SW 1271 (cell line): Measurements from ENCODE around the gene DHRS2.
"Not testable (repeated sequence)": the region's sequence is repeated elsewhere in the genome, so short reads cannot be mapped to it uniquely, and the experiment has no call there.

Source experiments
- DNase-seq, 2 experiments: peaks; one replicate each; lab custom pipeline; 2025; lab: John Stamatoyannopoulos, UW

Gene DHRS2, protein sequence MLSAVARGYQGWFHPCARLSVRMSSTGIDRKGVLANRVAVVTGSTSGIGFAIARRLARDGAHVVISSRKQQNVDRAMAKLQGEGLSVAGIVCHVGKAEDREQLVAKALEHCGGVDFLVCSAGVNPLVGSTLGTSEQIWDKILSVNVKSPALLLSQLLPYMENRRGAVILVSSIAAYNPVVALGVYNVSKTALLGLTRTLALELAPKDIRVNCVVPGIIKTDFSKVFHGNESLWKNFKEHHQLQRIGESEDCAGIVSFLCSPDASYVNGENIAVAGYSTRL

DNA sequence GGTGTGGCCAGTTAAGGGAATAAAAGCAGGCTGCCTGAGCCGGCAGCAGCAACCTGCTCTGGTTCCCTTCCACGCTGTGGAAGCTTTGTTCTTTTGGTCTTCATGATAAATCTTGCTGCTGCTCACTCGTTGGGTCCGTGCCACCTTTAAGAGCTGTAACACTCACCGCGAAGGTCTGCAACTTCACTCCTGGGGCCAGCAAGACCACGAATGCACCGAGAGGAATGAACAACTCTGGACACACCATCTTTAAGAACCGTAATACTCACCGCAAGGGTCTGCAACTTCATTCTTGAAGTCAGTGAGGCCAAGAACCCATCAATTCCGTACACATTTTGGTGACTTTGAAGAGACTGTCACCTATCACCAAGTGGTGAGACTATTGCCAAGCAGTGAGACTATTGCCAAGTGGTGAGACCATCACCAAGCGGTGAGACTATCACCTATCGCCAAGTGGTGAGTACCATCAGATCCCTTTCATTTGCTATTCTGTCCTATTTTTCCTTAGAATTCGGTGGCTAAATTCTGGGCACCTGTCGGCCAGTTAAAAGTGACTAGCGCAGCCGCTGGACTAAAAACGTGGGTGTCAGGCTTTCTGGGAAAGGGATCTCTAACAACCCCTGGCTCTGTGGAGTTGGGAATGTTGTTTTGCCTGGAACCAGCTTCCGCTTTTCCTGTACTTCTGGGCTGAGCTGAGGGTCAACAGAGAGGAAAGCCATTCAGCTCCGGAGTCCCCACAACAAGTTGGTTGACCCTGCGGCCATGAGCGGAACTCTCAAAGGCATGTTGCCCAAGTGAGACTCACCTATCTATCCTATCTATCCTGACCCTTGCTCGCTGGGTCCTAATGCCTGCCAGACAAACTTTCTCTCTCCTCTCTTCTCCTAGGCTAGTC lies at the start of gene DHRS2:
DHRS2 (plus strand) TSS at position 48 of the 895 bp plus-strand sequence. CDS start 2,501 bp downstream, outside the sequence.
- no peak for DNase-seq

GRCh38 chr14:23588884-23589598 lies 47.1 kb upstream of the DHRS2 start:
- peak; percentile 69 to 84 for DNase-seq

- no peak for DNase-seq
These were observed 46.6 kb upstream of the DHRS2 start for GRCh38 chr14:23589606-23590005.

GRCh38 chr14:23590198-23590597 lies 46.0 kb upstream of the DHRS2 start:
- no peak for DNase-seq

- not testable (repeated sequence) for DNase-seq
These were observed 42.0 kb upstream of the DHRS2 start for GRCh38 chr14:23594191-23594590.

- DNase-seq: no peak
These were observed 35.8 kb upstream of the DHRS2 start for GRCh38 chr14:23600322-23600707.

- no peak for DNase-seq
These were observed 35.4 kb upstream of the DHRS2 start for GRCh38 chr14:23600806-23601205.

DNA sequence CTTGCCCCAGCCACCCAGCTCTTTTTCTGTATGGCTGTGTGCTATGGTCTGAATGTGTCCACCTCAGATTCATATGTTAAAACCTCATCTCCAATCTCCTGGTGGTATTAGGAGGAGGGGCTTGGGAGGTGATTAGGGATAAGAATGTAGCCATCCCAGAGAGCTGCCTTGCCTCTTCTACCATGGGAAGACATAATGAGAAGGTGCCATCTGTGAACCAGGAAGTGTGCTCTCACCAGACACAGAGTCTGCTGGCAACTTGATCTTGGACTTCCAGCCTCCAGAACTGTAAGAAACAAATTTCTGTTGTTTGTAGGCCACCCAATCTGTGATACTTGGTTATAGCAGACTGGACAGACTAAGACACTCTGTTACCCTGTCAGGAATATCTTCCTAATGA lies 34.7 kb upstream of the DHRS2 start:
- no peak for DNase-seq

- no peak for DNase-seq
These were observed 34.4 kb upstream of the DHRS2 start for GRCh38 chr14:23601845-23602180.

DNA sequence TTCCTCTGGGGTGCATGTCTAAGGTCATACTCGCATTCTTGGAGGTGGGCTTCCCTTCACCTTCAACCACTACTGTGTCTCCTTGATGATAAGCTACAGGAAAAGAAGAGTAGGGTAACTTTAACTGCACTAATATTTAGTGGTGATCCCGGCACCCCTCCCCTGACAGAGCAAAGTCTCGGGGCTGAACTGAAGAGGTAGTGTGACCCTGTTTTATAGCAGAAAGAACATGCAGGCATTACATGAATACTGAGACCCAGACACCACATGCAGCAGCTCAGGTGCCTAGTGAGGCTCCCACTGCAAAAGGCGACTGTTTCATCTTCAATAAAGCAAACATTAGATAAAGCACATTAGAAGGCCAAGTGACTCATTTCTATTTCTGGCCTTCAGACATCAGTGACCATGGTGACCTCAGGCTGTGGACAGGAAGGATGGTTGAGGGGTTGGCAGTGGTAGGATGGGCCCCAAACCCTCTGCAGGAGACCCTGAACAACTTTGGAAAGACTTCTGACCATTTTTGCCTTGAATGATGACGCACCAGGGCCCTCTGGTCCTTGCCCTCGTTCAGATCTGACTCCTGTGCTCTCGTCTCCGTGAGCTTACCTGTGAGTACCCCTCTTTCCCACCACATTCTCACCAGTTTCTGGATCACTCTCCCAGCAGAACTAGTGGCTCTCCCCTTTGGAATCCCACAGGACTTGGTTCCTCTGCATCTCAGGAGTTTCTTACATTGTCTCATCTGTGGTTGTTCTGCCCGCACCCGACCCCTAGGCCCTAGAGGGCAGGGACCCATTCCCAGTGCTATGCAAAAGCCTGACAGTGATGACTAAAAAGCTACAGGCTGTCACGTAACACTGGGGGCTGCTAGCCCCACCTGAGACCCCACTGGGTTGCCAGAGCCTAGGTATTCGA lies 33.7 kb upstream of the DHRS2 start:
- DNase-seq: no peak

DNA sequence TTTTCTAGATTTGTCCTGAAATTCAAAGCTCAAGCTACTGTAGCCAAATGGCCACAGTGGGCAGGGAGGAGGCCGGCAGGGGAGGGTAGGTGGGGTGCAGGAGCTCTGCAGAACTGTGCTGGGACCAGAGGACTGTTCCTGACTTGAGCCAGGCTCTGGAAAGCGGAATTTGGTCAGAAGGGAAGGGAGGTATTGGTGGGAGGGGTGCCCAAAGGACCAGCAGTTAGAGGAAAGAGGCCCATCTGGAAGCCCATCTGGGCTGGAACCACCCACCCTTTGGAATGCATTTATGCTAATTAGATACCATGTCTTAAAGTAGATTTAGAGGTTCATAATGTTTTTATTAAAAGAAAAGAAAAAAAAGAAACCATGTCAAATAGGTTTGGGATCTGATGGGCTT lies 33.1 kb upstream of the DHRS2 start:
- DNase-seq: no peak

- DNase-seq: no peak
These were observed 32.0 kb upstream of the DHRS2 start for GRCh38 chr14:23604148-23604547.

GRCh38 chr14:23604675-23605170 lies 31.4 kb upstream of the DHRS2 start:
- no peak for DNase-seq

DNA sequence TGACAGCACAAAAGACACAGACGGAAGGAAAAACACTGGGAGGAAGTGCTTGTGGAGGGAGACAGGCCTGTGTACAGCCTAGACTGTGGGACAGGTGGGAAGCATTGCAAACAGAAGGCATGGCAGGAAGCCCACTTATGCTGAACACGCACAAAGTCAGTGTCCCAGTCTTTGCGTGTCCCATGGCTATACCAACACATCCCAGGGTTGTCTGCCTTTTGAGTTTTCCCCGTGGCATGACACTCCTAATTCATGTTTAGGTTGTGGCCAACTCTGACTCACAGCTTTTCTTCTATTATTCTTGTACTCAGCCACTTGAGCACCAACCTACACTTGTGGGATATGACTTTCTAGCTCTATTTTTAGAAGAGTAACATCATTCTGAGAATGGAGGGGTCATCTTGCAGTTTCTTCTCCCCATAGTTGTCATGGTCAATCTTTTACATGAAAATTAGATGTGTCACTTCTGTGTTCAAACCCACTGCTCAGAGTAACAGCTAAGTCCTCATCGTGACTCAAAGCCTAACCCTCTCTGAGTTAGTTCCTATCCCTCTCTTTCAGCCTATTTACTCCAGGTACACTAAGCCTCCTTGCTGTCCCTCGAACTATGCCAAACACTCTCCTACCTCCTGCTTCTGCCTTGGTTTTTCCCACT lies 30.1 kb upstream of the DHRS2 start:
- no peak for DNase-seq

- DNase-seq: no peak
These were observed 27.7 kb upstream of the DHRS2 start for GRCh38 chr14:23608454-23608853.

GRCh38 chr14:23609001-23609400 lies 27.2 kb upstream of the DHRS2 start:
- DNase-seq: no peak

DNA sequence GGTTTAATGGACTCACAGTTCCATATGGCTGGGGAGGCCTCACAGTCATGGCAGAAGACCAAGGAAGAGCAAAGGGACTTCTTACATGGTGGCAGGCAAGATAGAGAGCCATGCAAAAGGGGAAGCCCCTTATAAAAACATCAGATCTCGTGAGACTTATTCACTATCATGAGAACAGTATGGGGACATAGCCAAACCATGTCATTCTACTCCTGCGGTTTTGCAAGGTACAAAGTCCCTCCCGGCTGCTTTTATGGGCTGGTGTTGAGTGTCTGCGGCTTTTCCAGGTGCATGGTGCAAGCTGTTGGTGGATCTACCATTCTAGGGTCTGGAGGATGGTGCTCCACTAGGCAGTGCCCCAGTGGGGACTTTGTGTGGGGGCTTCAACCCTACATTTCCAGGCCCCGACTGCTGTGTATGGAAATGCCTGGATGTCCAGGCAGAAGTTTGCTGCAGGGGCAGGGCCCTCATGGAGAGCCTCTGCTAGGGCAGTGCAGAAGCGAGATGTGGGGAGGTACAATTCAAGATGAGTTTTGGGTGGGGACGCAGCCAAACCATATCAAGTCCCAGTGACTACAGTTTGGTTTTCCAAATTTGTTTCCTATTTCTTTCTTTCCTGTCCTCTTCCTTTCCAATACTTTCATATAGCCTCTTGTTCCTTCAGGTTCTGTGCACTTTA lies 26.6 kb upstream of the DHRS2 start:
- not testable (repeated sequence) for DNase-seq

- no peak for DNase-seq
These were observed 25.9 kb upstream of the DHRS2 start for GRCh38 chr14:23610090-23610814.

DNA sequence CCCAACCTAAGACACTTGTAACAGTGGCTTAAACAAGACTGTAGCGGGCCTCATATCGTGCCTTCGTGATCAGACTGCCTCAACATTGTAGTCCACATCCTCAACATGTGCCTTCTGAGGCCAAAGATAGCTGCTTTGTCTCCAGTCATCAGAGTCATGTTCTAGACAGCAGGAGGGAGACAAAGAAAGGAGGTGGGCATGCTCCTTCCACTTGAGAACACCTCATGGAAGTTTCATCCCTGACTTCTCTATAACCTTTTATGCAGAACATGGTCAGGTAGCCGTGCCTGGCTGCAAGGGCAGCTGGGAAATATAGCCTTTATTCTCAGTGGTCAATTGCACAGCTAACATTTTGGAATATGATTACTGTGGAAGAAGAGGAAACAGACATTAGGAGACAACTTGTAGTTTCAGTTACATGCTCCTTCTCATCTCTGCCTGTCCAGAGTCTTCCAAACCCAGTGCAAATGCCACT lies 25.3 kb upstream of the DHRS2 start:
- no peak for DNase-seq

- DNase-seq: no peak
These were observed 23.8 kb upstream of the DHRS2 start for GRCh38 chr14:23612354-23612732.
